AG10803 (cell line): ENCODE data around the gene SLCO2A1.

ENCODE experiments used
- DNase-seq: peaks from one replicate; pipeline ENCODE4 v3.0.0; 2010; ENCODE audit warnings: low read depth
- H3K4me3 ChIP-seq: 2 replicates; pipeline ENCODE4 v1.5.1; 2011; ENCODE audit warnings: mild to moderate bottlenecking, low read length, control low read depth
- TF ChIP-seq, protein P1 (sequence below): conservative IDR thresholded peaks from 2 replicates; pipeline ENCODE4 v1.5.1; 2011; ENCODE audit warnings: mild to moderate bottlenecking, low read length, control low read depth, inconsistent platforms

Gene SLCO2A1

GRCh38 chr3:133987948-133988484 is 41.7 kb downstream of the SLCO2A1 start:
- no peak for DNase-seq
- no peak overlapping the region for H3K4me3 ChIP-seq
- TF ChIP-seq, protein P1, sequence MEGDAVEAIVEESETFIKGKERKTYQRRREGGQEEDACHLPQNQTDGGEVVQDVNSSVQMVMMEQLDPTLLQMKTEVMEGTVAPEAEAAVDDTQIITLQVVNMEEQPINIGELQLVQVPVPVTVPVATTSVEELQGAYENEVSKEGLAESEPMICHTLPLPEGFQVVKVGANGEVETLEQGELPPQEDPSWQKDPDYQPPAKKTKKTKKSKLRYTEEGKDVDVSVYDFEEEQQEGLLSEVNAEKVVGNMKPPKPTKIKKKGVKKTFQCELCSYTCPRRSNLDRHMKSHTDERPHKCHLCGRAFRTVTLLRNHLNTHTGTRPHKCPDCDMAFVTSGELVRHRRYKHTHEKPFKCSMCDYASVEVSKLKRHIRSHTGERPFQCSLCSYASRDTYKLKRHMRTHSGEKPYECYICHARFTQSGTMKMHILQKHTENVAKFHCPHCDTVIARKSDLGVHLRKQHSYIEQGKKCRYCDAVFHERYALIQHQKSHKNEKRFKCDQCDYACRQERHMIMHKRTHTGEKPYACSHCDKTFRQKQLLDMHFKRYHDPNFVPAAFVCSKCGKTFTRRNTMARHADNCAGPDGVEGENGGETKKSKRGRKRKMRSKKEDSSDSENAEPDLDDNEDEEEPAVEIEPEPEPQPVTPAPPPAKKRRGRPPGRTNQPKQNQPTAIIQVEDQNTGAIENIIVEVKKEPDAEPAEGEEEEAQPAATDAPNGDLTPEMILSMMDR = no peak

- no peak overlapping the region for H3K4me3 ChIP-seq
- TF ChIP-seq, protein P1 = no peak
- no peak for DNase-seq
Observed at GRCh38 chr3:133987136-133987535, 42.6 kb downstream of the SLCO2A1 start.

DNA sequence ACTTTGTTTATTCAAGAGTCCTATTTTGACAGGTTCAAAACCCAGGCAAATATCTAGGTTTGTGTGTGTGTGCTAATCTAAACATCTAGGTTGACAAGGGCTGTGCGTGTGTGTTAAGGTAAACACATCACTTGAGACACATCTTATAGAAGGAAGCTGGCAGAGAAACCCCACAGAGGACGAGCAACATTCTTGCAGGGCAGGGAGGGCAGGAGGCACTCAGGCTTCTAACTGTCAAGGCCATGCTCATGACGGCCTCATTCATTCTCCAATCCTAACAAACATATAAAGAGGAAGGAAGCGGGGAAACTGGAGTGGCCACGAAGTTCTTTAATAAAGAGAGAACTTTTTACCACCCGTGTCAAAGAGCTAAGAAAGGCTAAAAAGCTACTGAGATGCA is 43.4 kb downstream of the SLCO2A1 start:
- no peak overlapping the region for H3K4me3 ChIP-seq
- TF ChIP-seq, protein P1 = no peak
- DNase-seq = no peak

GRCh38 chr3:133984975-133985374 is 44.8 kb downstream of the SLCO2A1 start:
- TF ChIP-seq, protein P1 = no peak
- DNase-seq = no peak
- H3K4me3 ChIP-seq = no peak overlapping the region

- TF ChIP-seq, protein P1 = no peak
- DNase-seq = no peak
Observed at GRCh38 chr3:133983576-133984560, 45.9 kb downstream of the SLCO2A1 start.

GRCh38 chr3:133983126-133983525 is 46.6 kb downstream of the SLCO2A1 start:
- DNase-seq = peak; percentile 44
- TF ChIP-seq, protein P1 = no peak
- no peak overlapping the region for H3K4me3 ChIP-seq

More at GRCh38 chr3:133983576-133984560, 45.9 kb downstream of the SLCO2A1 start:
- no peak overlapping the region for H3K4me3 ChIP-seq
